ENCODE measurements around the gene ZNF557.
"Not testable (repeated sequence)": the region's sequence is repeated elsewhere in the genome, so short reads cannot be mapped to it uniquely, and the experiment has no call there.

The ZNF557 gene

DNA sequence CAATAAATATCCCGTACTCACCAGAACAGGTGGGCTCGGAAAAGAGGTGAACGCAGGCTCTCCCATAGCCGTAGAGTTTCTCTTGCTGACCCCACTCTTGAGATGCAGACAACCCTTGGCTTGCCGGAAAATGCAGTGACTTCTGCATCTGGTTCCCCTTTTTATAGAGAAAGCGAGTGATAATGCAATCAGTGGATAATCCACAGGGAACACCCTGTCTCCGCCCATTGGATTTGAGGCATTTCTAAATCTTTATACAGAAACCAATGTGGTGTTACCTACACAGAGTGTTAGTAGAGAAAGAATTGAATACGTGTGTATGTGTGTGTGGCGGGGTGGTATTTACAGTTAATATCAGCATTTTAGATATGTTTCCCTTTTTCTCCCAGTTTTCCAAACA is 29.4 kb upstream of the ZNF557 start, which contains the start of gene MBD3L4:
Gene MBD3L4 (minus strand): TSS at position 101 of the 400 bp plus-strand sequence. CDS start 35 bp downstream, at position 66.
- H3K9me3 ChIP-seq (ENCODE audit: control insufficient read depth, insufficient read depth, low read depth, low read length); H3K27ac ChIP-seq (ENCODE audit: extremely low read depth, low read depth, low read length); H3K36me3 ChIP-seq (ENCODE audit: control insufficient read depth in 2 of 2, insufficient read depth in 1 of 2, low read length in 2 of 2); H3K4me1 ChIP-seq (ENCODE audit: control insufficient read depth, insufficient read depth, low read length); H3K4me3 ChIP-seq (ENCODE audit: low read depth, low read length); POLR2A ChIA-PET; CTCF ChIA-PET: not testable (repeated sequence)

DNA sequence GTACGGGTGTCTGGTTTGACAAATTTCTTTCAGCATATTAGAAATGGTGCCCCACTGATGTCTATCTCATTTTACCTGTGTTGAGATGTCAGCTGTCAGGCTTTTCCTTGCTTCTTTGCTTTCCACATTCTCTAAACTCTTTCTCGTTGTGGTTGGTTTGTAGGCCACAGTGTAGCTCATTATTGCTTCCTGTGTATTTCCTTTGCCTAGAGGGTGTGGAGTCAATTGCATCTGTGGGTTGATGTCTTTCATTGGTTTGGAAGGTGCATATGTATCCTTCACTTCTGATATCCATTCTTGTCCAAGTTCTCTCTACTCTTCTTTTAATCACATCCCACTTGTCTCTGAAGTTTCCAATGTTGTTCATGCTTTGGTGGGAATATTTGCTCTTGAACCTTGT is 27.9 kb upstream of the ZNF557 start:
- H3K4me1 ChIP-seq (ENCODE audit: control insufficient read depth, insufficient read depth, low read length); H3K4me3 ChIP-seq (ENCODE audit: low read depth, low read length); H3K9me3 ChIP-seq (ENCODE audit: control insufficient read depth, insufficient read depth, low read depth, low read length); H3K36me3 ChIP-seq (ENCODE audit: control insufficient read depth in 2 of 2, insufficient read depth in 1 of 2, low read length in 2 of 2); CTCF ChIA-PET; POLR2A ChIA-PET; H3K27ac ChIP-seq (ENCODE audit: extremely low read depth, low read depth, low read length): not testable (repeated sequence)

DNA sequence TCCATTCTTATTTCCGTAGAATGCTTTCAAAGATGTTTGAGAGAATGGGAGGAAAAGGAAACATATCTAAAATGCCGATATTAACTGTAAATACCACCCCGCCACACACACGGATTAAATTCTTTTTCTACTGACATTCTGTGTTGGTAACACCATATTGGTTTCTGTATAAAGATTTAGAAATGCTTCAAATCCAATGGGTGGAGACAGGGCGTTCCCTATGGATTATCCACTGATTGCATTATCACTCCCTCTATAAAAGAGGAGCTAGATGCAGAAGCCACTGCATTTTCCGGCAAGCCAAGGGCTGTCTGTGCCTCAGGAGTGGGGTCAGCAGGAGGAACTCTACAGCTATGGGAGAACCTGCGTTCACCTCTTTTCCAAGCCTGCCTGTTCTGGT is 20.5 kb upstream of the ZNF557 start, which contains the start of gene MBD3L2:
Gene MBD3L2 (plus strand): TSS at position 301 of the 400 bp plus-strand sequence. CDS start 53 bp downstream, at position 354.
- POLR2A ChIA-PET; H3K36me3 ChIP-seq (ENCODE audit: control insufficient read depth in 2 of 2, insufficient read depth in 1 of 2, low read length in 2 of 2); CTCF ChIA-PET: not testable (repeated sequence)

DNA sequence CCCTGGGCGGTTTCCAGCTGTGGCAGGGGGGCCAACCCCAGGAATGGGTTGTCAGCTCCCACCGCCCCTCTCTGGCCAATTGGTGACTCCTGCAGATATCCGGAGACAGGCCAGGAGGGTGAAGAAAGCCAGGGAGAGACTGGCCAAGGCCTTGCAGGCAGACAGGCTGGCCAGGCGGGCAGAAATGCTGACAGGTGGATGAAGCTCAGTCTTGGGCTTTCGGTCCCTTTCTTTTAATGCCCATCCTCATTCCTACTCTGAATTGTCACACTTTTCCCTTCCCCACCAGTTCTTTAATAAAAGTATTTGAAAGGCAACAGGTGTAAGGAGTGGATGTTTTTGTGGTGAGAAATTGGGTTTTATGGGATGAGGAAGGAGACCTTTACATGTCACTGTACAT is 18.1 kb upstream of the ZNF557 start:
- H3K27ac ChIP-seq (ENCODE audit: extremely low read depth, low read depth, low read length); H3K36me3 ChIP-seq (ENCODE audit: control insufficient read depth in 2 of 2, insufficient read depth in 1 of 2, low read length in 2 of 2); H3K4me1 ChIP-seq (ENCODE audit: control insufficient read depth, insufficient read depth, low read length); H3K4me3 ChIP-seq (ENCODE audit: low read depth, low read length); H3K9me3 ChIP-seq (ENCODE audit: control insufficient read depth, insufficient read depth, low read depth, low read length); POLR2A ChIA-PET; CTCF ChIA-PET: not testable (repeated sequence)

More for the DNA sequence above, 20.5 kb upstream of the ZNF557 start, which contains the start of gene MBD3L2:
- H3K27ac ChIP-seq (ENCODE audit: extremely low read depth, low read depth, low read length); H3K4me1 ChIP-seq (ENCODE audit: control insufficient read depth, insufficient read depth, low read length); H3K9me3 ChIP-seq (ENCODE audit: control insufficient read depth, insufficient read depth, low read depth, low read length); H3K4me3 ChIP-seq (ENCODE audit: low read depth, low read length): not testable (repeated sequence)

DNA sequence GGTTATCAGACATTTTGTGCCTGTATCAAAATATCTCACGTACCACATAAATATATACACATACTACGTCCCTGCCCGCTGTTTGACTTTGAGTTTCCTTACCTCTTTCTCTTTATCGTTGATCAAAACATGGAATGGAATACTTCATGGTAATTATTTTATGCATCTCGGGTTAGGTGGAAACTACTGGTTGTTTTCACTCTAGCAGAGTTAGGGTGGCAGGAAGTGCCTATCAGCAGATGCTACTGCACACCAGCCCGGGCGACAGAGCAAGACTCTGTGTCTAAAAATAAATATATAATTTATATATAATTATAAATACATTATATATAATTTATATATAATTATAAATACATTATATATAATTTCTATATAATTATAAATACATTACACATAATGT is 16.6 kb upstream of the ZNF557 start:
- H3K36me3 ChIP-seq (ENCODE audit: control insufficient read depth in 2 of 2, insufficient read depth in 1 of 2, low read length in 2 of 2); H3K27ac ChIP-seq (ENCODE audit: extremely low read depth, low read depth, low read length); H3K9me3 ChIP-seq (ENCODE audit: control insufficient read depth, insufficient read depth, low read depth, low read length); H3K4me3 ChIP-seq (ENCODE audit: low read depth, low read length); CTCF ChIA-PET; H3K4me1 ChIP-seq (ENCODE audit: control insufficient read depth, insufficient read depth, low read length); POLR2A ChIA-PET: not testable (repeated sequence)

DNA sequence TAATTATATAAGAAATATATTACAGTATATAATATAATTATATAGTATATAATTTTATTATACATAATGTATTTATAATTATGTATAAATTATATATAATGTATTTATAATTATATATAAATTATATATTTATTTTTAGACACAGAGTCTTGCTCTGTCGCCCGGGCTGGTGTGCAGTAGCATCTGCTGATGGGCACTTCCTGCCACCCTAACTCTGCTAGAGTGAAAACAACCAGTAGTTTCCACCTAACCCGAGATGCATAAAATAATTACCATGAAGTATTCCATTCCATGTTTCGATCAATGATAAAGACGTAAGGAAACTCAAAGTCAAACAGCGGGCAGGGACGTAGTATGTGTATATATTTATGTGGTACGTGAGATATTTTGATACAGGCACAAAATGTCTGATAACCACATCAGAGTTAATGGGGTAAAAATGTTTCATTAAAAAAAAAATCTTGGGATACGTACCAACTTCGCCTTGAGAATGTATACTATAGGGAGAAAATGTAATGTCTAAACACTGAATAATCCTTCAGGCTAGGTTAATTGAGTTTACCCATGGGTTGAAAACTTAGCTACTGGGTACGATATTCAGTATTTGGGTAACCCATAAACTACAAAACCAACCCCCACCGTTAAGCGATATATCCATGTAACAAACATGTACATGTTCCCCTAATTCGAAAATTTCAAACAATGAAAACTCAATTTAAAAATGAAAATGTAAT is 14.7 kb upstream of the ZNF557 start:
- CTCF ChIA-PET; H3K4me1 ChIP-seq (ENCODE audit: control insufficient read depth, insufficient read depth, low read length); H3K9me3 ChIP-seq (ENCODE audit: control insufficient read depth, insufficient read depth, low read depth, low read length); H3K36me3 ChIP-seq (ENCODE audit: control insufficient read depth in 2 of 2, insufficient read depth in 1 of 2, low read length in 2 of 2); H3K27ac ChIP-seq (ENCODE audit: extremely low read depth, low read depth, low read length); POLR2A ChIA-PET; H3K4me3 ChIP-seq (ENCODE audit: low read depth, low read length): not testable (repeated sequence)

DNA sequence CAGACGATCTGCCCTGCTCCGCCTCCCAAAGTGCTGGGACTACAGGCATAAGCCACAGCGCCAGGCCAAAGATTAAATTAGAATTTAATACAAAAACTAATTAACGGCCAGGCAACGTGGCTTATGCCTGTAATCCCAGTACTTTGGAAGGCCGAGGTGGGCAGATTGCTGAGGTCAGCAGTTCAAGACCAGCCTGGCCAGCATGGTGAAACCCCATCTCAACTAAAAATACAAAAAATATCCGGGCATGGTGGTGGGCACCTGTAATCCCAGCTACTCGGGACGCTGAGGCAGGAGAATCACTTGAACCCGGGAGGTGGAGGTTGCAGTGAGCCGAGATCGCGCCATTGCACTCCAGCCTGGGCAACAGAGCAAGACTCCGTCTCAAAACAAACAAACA is 13.8 kb upstream of the ZNF557 start:
- POLR2A ChIA-PET; H3K36me3 ChIP-seq (ENCODE audit: control insufficient read depth in 2 of 2, insufficient read depth in 1 of 2, low read length in 2 of 2); H3K4me1 ChIP-seq (ENCODE audit: control insufficient read depth, insufficient read depth, low read length); H3K27ac ChIP-seq (ENCODE audit: extremely low read depth, low read depth, low read length); H3K9me3 ChIP-seq (ENCODE audit: control insufficient read depth, insufficient read depth, low read depth, low read length); CTCF ChIA-PET; H3K4me3 ChIP-seq (ENCODE audit: low read depth, low read length): not testable (repeated sequence)

DNA sequence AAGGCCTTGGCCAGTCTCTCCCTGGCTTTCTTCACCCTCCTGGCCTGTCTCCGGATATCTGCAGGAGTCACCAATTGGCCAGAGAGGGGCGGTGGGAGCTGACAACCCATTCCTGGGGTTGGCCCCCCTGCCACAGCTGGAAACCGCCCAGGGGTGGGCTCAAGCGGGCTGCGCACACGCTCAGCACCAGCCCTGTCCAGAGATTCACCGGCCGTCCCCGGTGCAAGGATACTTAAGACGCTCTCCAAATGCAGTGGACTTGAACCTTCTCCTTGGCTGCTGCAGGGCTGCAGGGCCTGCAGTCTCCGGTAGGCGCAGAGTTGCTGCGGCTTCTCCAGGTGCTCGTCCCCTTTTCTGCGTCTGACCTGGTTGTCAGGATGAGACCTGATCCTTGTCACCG is 13.1 kb upstream of the ZNF557 start:
- H3K4me3 ChIP-seq (ENCODE audit: low read depth, low read length); POLR2A ChIA-PET; H3K9me3 ChIP-seq (ENCODE audit: control insufficient read depth, insufficient read depth, low read depth, low read length); CTCF ChIA-PET; H3K27ac ChIP-seq (ENCODE audit: extremely low read depth, low read depth, low read length); H3K4me1 ChIP-seq (ENCODE audit: control insufficient read depth, insufficient read depth, low read length); H3K36me3 ChIP-seq (ENCODE audit: control insufficient read depth in 2 of 2, insufficient read depth in 1 of 2, low read length in 2 of 2): not testable (repeated sequence)

DNA sequence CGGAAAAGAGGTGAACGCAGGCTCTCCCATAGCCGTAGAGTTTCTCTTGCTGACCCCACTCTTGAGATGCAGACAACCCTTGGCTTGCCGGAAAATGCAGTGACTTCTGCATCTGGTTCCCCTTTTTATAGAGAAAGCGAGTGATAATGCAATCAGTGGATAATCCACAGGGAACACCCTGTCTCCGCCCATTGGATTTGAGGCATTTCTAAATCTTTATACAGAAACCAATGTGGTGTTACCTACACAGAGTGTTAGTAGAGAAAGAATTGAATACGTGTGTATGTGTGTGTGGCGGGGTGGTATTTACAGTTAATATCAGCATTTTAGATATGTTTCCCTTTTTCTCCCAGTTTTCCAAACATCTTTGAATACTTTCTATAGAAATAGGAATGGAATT is 10.9 kb upstream of the ZNF557 start, which contains the start of gene MBD3L3:
Gene MBD3L3 (minus strand): TSS at position 101 of the 400 bp plus-strand sequence. CDS start 71 bp downstream, at position 30.
- POLR2A ChIA-PET: not testable (repeated sequence)

DNA sequence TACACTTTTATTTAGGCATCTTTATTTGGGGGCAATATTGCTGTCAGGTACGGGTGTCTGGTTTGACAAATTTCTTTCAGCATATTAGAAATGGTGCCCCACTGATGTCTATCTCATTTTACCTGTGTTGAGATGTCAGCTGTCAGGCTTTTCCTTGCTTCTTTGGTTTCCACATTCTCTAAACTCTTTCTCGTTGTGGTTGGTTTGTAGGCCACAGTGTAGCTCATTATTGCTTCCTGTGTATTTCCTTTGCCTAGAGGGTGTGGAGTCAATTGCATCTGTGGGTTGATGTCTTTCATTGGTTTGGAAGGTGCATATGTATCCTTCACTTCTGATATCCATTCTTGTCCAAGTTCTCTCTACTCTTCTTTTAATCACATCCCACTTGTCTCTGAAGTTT is 9.5 kb upstream of the ZNF557 start:
- POLR2A ChIA-PET, CTCF ChIA-PET: not testable (repeated sequence)

More for the DNA sequence above, 10.9 kb upstream of the ZNF557 start, which contains the start of gene MBD3L3:
- H3K4me1 ChIP-seq (ENCODE audit: control insufficient read depth, insufficient read depth, low read length); H3K4me3 ChIP-seq (ENCODE audit: low read depth, low read length); CTCF ChIA-PET; H3K36me3 ChIP-seq (ENCODE audit: control insufficient read depth in 2 of 2, insufficient read depth in 1 of 2, low read length in 2 of 2); H3K9me3 ChIP-seq (ENCODE audit: control insufficient read depth, insufficient read depth, low read depth, low read length); H3K27ac ChIP-seq (ENCODE audit: extremely low read depth, low read depth, low read length): not testable (repeated sequence)

More for the DNA sequence above, 9.5 kb upstream of the ZNF557 start:
- not testable (repeated sequence) for H3K9me3 ChIP-seq (ENCODE audit: control insufficient read depth, insufficient read depth, low read depth, low read length); H3K36me3 ChIP-seq (ENCODE audit: control insufficient read depth in 2 of 2, insufficient read depth in 1 of 2, low read length in 2 of 2); H3K27ac ChIP-seq (ENCODE audit: extremely low read depth, low read depth, low read length); H3K4me1 ChIP-seq (ENCODE audit: control insufficient read depth, insufficient read depth, low read length); H3K4me3 ChIP-seq (ENCODE audit: low read depth, low read length)

Data from HEK293 (cell line).